Measurements from ENCODE around the gene HLA-DMA.

Gene HLA-DMA

GRCh38 chr6:32982702-32983492, 30.0 kb upstream of the HLA-DMA start:
- Histone ChIP-seq H3K27ac (ENCODE audit: low read depth, low read length) (no peak overlapping the region), H3K4me3 (ENCODE audit: low read depth, low read length) (no peak overlapping the region), H3K4me1 (ENCODE audit: control insufficient read depth, insufficient read depth, low read length) (peaks cover 2% of the 10 kb centered on the region; the same call in 1 of the 2 replicates), H3K9me3 (ENCODE audit: control insufficient read depth, insufficient read depth, low read length) (no peaks in the 10 kb centered on the region), H3K27me3 (ENCODE audit: control insufficient read depth, insufficient read depth, low read length) (no peaks in the 10 kb centered on the region), H3K36me3 (ENCODE audit: control insufficient read depth, insufficient read depth, low read length) (peaks cover 40% of the 10 kb centered on the region), H3K9ac (ENCODE audit: low read depth, low read length) (no peak overlapping the region)

- peaks cover 47% of the 10 kb centered on the region for H3K36me3 ChIP-seq (ENCODE audit: control insufficient read depth, insufficient read depth, low read length)
- H3K4me3 ChIP-seq (ENCODE audit: low read depth, low read length): no peak overlapping the region
- H3K27me3 ChIP-seq (ENCODE audit: control insufficient read depth, insufficient read depth, low read length): no peaks in the 10 kb centered on the region
- peak overlapping the region; percentile 28 for H3K27ac ChIP-seq (ENCODE audit: low read depth, low read length)
- no peak overlapping the region for H3K9ac ChIP-seq (ENCODE audit: low read depth, low read length)
- H3K9me3 ChIP-seq (ENCODE audit: control insufficient read depth, insufficient read depth, low read length): no peaks in the 10 kb centered on the region
- no peaks in the 10 kb centered on the region for H3K4me1 ChIP-seq (ENCODE audit: control insufficient read depth, insufficient read depth, low read length)
Observed at GRCh38 chr6:32982084-32982701, 29.3 kb upstream of the HLA-DMA start.

GRCh38 chr6:32980488-32981038, 27.7 kb upstream of the HLA-DMA start:
- Histone ChIP-seq H3K9me3 (ENCODE audit: control insufficient read depth, insufficient read depth, low read length) (no peaks in the 10 kb centered on the region), H3K4me3 (ENCODE audit: low read depth, low read length) (no peak overlapping the region), H3K36me3 (ENCODE audit: control insufficient read depth, insufficient read depth, low read length) (peaks cover 64% of the 10 kb centered on the region), H3K4me1 (ENCODE audit: control insufficient read depth, insufficient read depth, low read length) (no peaks in the 10 kb centered on the region; the same call in 1 of the 2 replicates), H3K27ac (ENCODE audit: low read depth, low read length) (no peak overlapping the region), H3K9ac (ENCODE audit: low read depth, low read length) (no peak overlapping the region), H3K27me3 (ENCODE audit: control insufficient read depth, insufficient read depth, low read length) (no peaks in the 10 kb centered on the region)

GRCh38 chr6:32979720-32980487, 27.0 kb upstream of the HLA-DMA start:
- Histone ChIP-seq H3K27me3 (ENCODE audit: control insufficient read depth, insufficient read depth, low read length) (no peaks in the 10 kb centered on the region), H3K9me3 (ENCODE audit: control insufficient read depth, insufficient read depth, low read length) (no peaks in the 10 kb centered on the region), H3K27ac (ENCODE audit: low read depth, low read length) (no peak overlapping the region), H3K36me3 (ENCODE audit: control insufficient read depth, insufficient read depth, low read length) (peaks cover 70% of the 10 kb centered on the region), H3K4me1 (ENCODE audit: control insufficient read depth, insufficient read depth, low read length) (peaks cover 2% of the 10 kb centered on the region; the same call in 1 of the 2 replicates), H3K4me3 (ENCODE audit: low read depth, low read length) (no peak overlapping the region), H3K9ac (ENCODE audit: low read depth, low read length) (no peak overlapping the region)

- H3K27ac ChIP-seq (ENCODE audit: low read depth, low read length): no peak overlapping the region
- H3K9me3 ChIP-seq (ENCODE audit: control insufficient read depth, insufficient read depth, low read length): no peaks in the 10 kb centered on the region
- peaks cover 90% of the 10 kb centered on the region for H3K36me3 ChIP-seq (ENCODE audit: control insufficient read depth, insufficient read depth, low read length)
- H3K4me3 ChIP-seq (ENCODE audit: low read depth, low read length): no peak overlapping the region
- peaks cover 2% of the 10 kb centered on the region; the same call in 1 of the 2 replicates for H3K4me1 ChIP-seq (ENCODE audit: control insufficient read depth, insufficient read depth, low read length)
- H3K9ac ChIP-seq (ENCODE audit: low read depth, low read length): no peak overlapping the region
- H3K27me3 ChIP-seq (ENCODE audit: control insufficient read depth, insufficient read depth, low read length): no peaks in the 10 kb centered on the region
Observed at GRCh38 chr6:32977953-32978324, 25.0 kb upstream of the HLA-DMA start.

- Histone ChIP-seq H3K36me3 (ENCODE audit: control insufficient read depth, insufficient read depth, low read length) (peaks cover 95% of the 10 kb centered on the region), H3K9ac (ENCODE audit: low read depth, low read length) (no peak overlapping the region), H3K9me3 (ENCODE audit: control insufficient read depth, insufficient read depth, low read length) (no peaks in the 10 kb centered on the region), H3K27ac (ENCODE audit: low read depth, low read length) (no peak overlapping the region), H3K4me3 (ENCODE audit: low read depth, low read length) (no peak overlapping the region), H3K27me3 (ENCODE audit: control insufficient read depth, insufficient read depth, low read length) (no peaks in the 10 kb centered on the region), H3K4me1 (ENCODE audit: control insufficient read depth, insufficient read depth, low read length) (peaks cover 2% of the 10 kb centered on the region; the same call in 1 of the 2 replicates)
Observed at GRCh38 chr6:32977272-32977952, 24.5 kb upstream of the HLA-DMA start.

GRCh38 chr6:32976334-32977069, 23.6 kb upstream of the HLA-DMA start:
- Histone ChIP-seq H3K36me3 (ENCODE audit: control insufficient read depth, insufficient read depth, low read length) (peaks cover 94% of the 10 kb centered on the region), H3K27ac (ENCODE audit: low read depth, low read length) (no peak overlapping the region), H3K9me3 (ENCODE audit: control insufficient read depth, insufficient read depth, low read length) (no peaks in the 10 kb centered on the region), H3K4me1 (ENCODE audit: control insufficient read depth, insufficient read depth, low read length) (peaks cover 2% of the 10 kb centered on the region; the same call in 1 of the 2 replicates), H3K27me3 (ENCODE audit: control insufficient read depth, insufficient read depth, low read length) (no peaks in the 10 kb centered on the region), H3K9ac (ENCODE audit: low read depth, low read length) (no peak overlapping the region), H3K4me3 (ENCODE audit: low read depth, low read length) (0 out of 2 replicates have a peak overlapping the region, but pooled peaks have one; percentile 6)

- H3K27me3 ChIP-seq (ENCODE audit: control insufficient read depth, insufficient read depth, low read length): no peaks in the 10 kb centered on the region
- no peaks in the 10 kb centered on the region for H3K9me3 ChIP-seq (ENCODE audit: control insufficient read depth, insufficient read depth, low read length)
- H3K4me3 ChIP-seq (ENCODE audit: low read depth, low read length): 0 out of 2 replicates have a peak overlapping the region, but pooled peaks have one; percentile 89
- H3K9ac ChIP-seq (ENCODE audit: low read depth, low read length): no peak overlapping the region
- H3K27ac ChIP-seq (ENCODE audit: low read depth, low read length): no peak overlapping the region
- peaks cover 2% of the 10 kb centered on the region; the same call in 1 of the 2 replicates for H3K4me1 ChIP-seq (ENCODE audit: control insufficient read depth, insufficient read depth, low read length)
- H3K36me3 ChIP-seq (ENCODE audit: control insufficient read depth, insufficient read depth, low read length): peaks cover 91% of the 10 kb centered on the region
Observed at GRCh38 chr6:32975886-32976285, 23.0 kb upstream of the HLA-DMA start.

- no peaks in the 10 kb centered on the region for H3K27me3 ChIP-seq (ENCODE audit: control insufficient read depth, insufficient read depth, low read length)
- peak overlapping the region; percentile 89 for H3K4me3 ChIP-seq (ENCODE audit: low read depth, low read length)
- H3K36me3 ChIP-seq (ENCODE audit: control insufficient read depth, insufficient read depth, low read length): peaks cover 80% of the 10 kb centered on the region
- H3K9ac ChIP-seq (ENCODE audit: low read depth, low read length): peak overlapping the region; percentile 92; the same call in 1 of the 2 replicates
- no peaks in the 10 kb centered on the region for H3K9me3 ChIP-seq (ENCODE audit: control insufficient read depth, insufficient read depth, low read length)
- H3K4me1 ChIP-seq (ENCODE audit: control insufficient read depth, insufficient read depth, low read length): peaks cover 2% of the 10 kb centered on the region; the same call in 1 of the 2 replicates
- no peak overlapping the region for H3K27ac ChIP-seq (ENCODE audit: low read depth, low read length)
Observed at GRCh38 chr6:32974541-32975308, 21.8 kb upstream of the HLA-DMA start.

All from HUES48 (cell line).